Fibroblast of lung (primary cell): ENCODE measurements around the gene CCNDBP1.

Experiments
- CTCF ChIP-seq, 2 donors: IDR thresholded peaks in 1 of 2; conservative IDR thresholded peaks in 1 of 2; 1 replicate in 1 of 2; 2 replicates in 1 of 2; pipeline ENCODE4 v1.5.1; 2011 to 2012; ENCODE audit warnings: low read length in 2 of 2, control low read depth in 1 of 2, inconsistent platforms in 1 of 2, low read depth in 1 of 2, mild to moderate bottlenecking in 1 of 2
- EZH2 ChIP-seq: IDR thresholded peaks from 2 replicates; pipeline ENCODE4 v1.5.1; 2012; ENCODE audit warnings: low read length, control low read depth, mild to moderate bottlenecking; ENCODE audit errors: missing control alignments

- TF ChIP-seq EZH2, result no peak
- TF ChIP-seq CTCF (conservative IDR thresholded peaks at IDR 0.05 in 1 of 2, IDR thresholded peaks at IDR 0.05 in 1 of 2; ENCODE audit: low read depth in 1 of 2, low read length in 2 of 2), result peak; percentile 49 to 70
Observed at GRCh38 chr15:43204016-43204901, 19.1 kb downstream of the CCNDBP1 start.
